Measurements from ENCODE around the gene ADAMTS5.

DNA sequence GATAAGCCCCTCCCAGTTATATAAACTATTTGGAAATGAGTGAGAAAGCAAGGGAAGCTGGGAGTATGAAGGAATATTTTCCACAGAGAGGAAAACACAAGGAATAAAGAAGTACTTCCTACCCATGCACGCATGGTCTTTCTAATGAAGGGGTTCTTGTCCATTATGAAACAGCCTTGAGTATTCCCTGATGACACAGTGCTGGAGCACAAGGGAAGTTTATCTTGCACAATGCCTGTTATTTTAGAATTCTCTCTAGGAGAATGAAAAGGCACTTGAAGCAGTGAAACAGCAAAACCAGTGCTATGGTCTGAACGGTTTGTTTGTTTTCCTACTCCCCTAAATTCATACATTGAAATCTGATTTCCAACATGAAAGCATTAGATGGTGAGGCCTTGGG lies 83.1 kb downstream of the ADAMTS5 start:
- TF ChIP-seq, protein P1, sequence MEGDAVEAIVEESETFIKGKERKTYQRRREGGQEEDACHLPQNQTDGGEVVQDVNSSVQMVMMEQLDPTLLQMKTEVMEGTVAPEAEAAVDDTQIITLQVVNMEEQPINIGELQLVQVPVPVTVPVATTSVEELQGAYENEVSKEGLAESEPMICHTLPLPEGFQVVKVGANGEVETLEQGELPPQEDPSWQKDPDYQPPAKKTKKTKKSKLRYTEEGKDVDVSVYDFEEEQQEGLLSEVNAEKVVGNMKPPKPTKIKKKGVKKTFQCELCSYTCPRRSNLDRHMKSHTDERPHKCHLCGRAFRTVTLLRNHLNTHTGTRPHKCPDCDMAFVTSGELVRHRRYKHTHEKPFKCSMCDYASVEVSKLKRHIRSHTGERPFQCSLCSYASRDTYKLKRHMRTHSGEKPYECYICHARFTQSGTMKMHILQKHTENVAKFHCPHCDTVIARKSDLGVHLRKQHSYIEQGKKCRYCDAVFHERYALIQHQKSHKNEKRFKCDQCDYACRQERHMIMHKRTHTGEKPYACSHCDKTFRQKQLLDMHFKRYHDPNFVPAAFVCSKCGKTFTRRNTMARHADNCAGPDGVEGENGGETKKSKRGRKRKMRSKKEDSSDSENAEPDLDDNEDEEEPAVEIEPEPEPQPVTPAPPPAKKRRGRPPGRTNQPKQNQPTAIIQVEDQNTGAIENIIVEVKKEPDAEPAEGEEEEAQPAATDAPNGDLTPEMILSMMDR (IDR thresholded peaks at IDR 0.05), result no peak
- TF ChIP-seq POLR2A (IDR thresholded peaks at IDR 0.05), result no peak

All from stomach (tissue), 4 donors.